ENCODE data around the gene PKD2. TPM values are rescaled to one million over a fixed set of nuclear protein-coding genes. Genes with fewer than 3 reads are reported as not detected.

The PKD2 gene
- total RNA-seq, 1 donor from 2014 or later, result 47.5 TPM

DNA sequence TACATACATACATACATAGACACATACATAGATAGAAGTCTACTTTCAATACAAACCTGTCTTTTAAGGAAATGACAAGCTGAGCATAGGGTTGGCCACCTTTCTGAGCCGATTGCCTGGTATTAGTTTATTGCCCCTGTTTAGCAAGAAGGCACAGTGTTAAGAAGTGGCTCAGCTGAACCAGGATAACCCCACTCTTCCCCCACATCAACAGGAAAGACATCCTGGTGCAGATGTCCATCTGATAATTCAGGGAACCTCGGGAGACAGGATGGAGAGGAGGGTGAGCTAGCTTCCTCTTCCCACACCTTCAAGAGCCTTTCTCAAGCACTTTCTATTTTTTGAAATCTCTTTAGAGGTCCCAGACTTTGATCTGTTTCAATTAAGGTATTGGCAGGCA is 52.3 kb downstream of the PKD2 start:
- no peaks in the 10 kb centered on the region for H3K4me1 Mint-ChIP-seq (ENCODE audit: unreplicated experiment)

DNA sequence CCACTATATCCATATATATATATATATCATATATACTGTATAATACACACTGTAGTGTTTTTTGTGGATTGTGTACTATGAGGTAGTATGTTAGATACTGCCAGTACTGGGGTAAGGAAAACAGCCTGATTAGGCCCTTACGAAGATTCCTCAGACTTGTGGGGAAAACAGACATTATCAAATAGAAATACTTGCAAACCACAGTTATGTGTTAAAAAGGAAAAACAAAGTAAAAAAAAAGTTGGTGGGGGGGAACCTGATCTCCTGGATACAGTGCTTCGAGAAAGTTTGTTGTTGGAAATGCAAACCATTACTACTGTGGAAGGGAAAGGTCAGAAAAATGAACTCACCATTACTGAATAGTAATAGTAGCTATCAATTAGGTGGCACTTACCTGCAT is 53.0 kb downstream of the PKD2 start:
- Mint-ChIP-seq H3K4me3 (no peak overlapping the region), H3K9me3 (no peaks in the 10 kb centered on the region), H3K27me3 (no peaks in the 10 kb centered on the region), H3K27ac (no peak overlapping the region), H3K36me3 (peaks cover 33% of the 10 kb centered on the region), H3K4me1 (ENCODE audit: unreplicated experiment) (no peaks in the 10 kb centered on the region)
- no peak for DNase-seq (ENCODE audit: extremely low spot score, unreplicated experiment)
- TF ChIP-seq, protein P1, sequence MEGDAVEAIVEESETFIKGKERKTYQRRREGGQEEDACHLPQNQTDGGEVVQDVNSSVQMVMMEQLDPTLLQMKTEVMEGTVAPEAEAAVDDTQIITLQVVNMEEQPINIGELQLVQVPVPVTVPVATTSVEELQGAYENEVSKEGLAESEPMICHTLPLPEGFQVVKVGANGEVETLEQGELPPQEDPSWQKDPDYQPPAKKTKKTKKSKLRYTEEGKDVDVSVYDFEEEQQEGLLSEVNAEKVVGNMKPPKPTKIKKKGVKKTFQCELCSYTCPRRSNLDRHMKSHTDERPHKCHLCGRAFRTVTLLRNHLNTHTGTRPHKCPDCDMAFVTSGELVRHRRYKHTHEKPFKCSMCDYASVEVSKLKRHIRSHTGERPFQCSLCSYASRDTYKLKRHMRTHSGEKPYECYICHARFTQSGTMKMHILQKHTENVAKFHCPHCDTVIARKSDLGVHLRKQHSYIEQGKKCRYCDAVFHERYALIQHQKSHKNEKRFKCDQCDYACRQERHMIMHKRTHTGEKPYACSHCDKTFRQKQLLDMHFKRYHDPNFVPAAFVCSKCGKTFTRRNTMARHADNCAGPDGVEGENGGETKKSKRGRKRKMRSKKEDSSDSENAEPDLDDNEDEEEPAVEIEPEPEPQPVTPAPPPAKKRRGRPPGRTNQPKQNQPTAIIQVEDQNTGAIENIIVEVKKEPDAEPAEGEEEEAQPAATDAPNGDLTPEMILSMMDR (conservative IDR thresholded peaks at IDR 0.05), result no peak

More for the DNA sequence above, 52.3 kb downstream of the PKD2 start:
- Mint-ChIP-seq H3K9me3 (no peaks in the 10 kb centered on the region), H3K4me3 (no peak overlapping the region), H3K27ac (no peak overlapping the region), H3K36me3 (peaks cover 36% of the 10 kb centered on the region), H3K27me3 (no peaks in the 10 kb centered on the region)
- TF ChIP-seq, protein P1 (conservative IDR thresholded peaks at IDR 0.05), result no peak
- no peak for DNase-seq (ENCODE audit: extremely low spot score, unreplicated experiment)

DNA sequence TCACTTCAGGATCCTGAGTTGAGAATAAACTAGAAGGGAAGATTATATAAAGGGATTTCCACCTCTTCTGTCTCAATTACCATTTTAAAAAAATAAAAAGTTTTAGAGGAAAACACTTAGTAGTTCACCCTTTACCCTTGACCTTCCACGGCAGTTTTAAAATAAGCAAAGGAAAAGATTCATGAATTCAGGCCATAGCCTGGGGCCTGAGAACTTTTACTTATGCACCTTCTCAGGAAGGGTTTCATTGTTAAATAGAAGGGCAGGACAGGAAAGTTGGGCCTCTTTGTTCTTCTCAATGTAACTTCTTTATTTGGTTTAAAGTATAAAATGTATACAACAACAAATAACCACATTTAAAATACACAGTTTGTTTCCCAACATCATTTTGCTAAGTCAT is 54.9 kb downstream of the PKD2 start:
- Mint-ChIP-seq H3K27me3 (no peaks in the 10 kb centered on the region), H3K9me3 (no peaks in the 10 kb centered on the region), H3K4me1 (ENCODE audit: unreplicated experiment) (no peaks in the 10 kb centered on the region), H3K27ac (no peak overlapping the region), H3K4me3 (no peak overlapping the region), H3K36me3 (peaks cover 34% of the 10 kb centered on the region)
- TF ChIP-seq, protein P1 (conservative IDR thresholded peaks at IDR 0.05), result no peak
- no peak for DNase-seq (ENCODE audit: extremely low spot score, unreplicated experiment)

DNA sequence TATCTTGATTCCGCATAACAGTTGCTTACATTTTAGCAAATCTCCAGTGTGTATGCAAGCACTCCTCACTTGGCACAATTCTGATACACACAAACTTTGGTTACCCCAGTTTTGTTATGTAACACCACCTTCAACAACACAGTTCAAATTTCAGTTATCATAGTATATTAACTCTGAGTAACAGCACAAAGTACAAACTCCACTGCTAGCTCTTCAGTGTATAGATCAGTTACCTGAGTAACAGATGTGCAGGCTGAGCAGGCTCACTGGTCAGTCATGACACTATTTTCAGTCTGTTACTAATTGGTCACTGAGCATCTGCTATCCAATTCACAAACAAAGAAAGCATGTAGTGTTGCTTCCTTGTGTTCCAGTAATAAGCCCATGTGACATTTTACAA is 55.4 kb downstream of the PKD2 start:
- TF ChIP-seq, protein P1 (conservative IDR thresholded peaks at IDR 0.05), result no peak
- H3K27ac Mint-ChIP-seq, result peak overlapping the region; percentile 39
- H3K4me3 Mint-ChIP-seq, result peak overlapping the region; percentile 10
- no peaks in the 10 kb centered on the region for H3K4me1 Mint-ChIP-seq (ENCODE audit: unreplicated experiment)
- H3K36me3 Mint-ChIP-seq, result peaks cover 39% of the 10 kb centered on the region
- H3K9me3 Mint-ChIP-seq, result no peaks in the 10 kb centered on the region
- DNase-seq (ENCODE audit: extremely low spot score, unreplicated experiment), result no peak
- no peaks in the 10 kb centered on the region for H3K27me3 Mint-ChIP-seq

DNA sequence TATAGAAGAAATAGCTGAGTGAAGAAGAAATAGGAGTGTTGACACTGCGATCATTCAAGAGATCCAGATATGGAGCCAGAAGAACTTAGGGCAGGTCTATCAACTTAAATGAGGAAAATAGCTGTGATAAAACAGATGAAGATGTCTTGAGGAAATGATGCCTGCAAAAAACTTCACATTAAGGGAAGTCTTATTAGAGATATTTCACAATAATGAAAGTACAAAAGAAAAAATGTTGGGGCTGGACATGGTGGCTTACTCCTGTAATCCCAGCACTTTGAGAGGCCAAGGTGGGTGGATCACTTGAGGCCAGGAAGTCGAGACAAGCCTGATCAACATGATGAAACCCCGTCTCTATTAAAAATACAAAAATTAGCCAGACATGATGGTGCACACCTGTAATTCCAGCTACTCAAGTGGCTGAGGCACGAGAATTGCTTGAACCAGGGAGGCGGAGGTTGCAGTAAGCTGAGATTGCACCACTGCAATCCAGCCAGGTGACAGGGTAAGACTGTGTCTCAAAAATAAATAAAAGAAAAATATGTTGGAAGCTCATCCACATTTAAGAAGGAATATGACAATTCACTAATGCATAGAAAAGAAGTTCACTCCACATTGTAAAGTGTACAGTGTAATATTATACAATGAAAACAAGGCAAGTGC is 56.3 kb downstream of the PKD2 start:
- H3K4me1 Mint-ChIP-seq (ENCODE audit: unreplicated experiment), result no peaks in the 10 kb centered on the region
- DNase-seq (ENCODE audit: extremely low spot score, unreplicated experiment), result no peak
- peak overlapping the region; percentile 39 for H3K27ac Mint-ChIP-seq
- no peaks in the 10 kb centered on the region for H3K27me3 Mint-ChIP-seq
- no peak overlapping the region for H3K4me3 Mint-ChIP-seq
- TF ChIP-seq, protein P1 (conservative IDR thresholded peaks at IDR 0.05), result no peak
- H3K36me3 Mint-ChIP-seq, result peaks cover 46% of the 10 kb centered on the region
- no peaks in the 10 kb centered on the region for H3K9me3 Mint-ChIP-seq
